Measurements from ENCODE around the gene ACAD10.
"Not testable (repeated sequence)": the region's sequence is repeated elsewhere in the genome, so short reads cannot be mapped to it uniquely, and the experiment has no call there.

Gene ACAD10

DNA sequence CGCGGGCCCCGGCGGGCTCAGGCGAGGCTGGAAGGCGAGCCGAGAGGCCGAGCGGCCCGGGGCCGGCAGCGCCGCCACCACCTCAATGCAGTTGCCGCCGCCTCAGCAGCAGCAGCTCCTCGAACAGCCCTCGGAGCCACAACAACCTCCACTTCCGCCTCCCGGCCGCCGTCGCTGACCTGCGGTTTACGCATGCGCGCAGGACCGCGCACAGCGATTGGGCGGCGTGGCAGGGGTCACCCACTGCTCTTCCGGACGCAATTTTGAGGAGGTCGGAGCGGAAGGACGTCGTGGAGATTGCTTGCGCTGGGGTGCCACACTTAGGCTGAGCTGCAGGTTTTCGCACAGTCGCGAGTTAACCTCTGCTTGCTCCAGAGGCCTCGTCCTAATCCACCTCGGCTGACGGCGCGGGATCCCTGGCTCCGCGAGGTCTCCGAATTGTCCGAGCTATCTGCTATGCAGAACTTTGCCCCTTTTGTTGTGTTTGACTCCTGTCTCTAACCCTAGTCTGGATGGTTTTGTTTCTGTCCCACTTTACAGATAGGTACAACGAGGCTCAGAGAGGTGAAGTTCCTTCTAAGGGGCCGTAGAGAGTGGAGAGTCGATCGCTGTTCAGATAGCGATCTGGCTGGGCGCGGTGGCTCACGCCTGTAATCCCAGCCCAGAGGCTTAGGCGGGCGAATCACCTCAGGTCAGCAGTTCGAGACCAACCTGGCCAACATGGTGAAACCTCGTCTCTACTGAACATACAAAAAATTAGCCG is at the start of gene ACAD10, which contains the start of gene BRAP:
TSS of gene ACAD10 (plus strand) at position 243 of the 763 bp plus-strand sequence. CDS start 6,657 bp downstream, outside the sequence.
TSS of gene BRAP (minus strand) at position 146 of the 763 bp plus-strand sequence. CDS start 164 bp downstream, outside the sequence.
- DNase-seq: peak; percentile 99

DNA sequence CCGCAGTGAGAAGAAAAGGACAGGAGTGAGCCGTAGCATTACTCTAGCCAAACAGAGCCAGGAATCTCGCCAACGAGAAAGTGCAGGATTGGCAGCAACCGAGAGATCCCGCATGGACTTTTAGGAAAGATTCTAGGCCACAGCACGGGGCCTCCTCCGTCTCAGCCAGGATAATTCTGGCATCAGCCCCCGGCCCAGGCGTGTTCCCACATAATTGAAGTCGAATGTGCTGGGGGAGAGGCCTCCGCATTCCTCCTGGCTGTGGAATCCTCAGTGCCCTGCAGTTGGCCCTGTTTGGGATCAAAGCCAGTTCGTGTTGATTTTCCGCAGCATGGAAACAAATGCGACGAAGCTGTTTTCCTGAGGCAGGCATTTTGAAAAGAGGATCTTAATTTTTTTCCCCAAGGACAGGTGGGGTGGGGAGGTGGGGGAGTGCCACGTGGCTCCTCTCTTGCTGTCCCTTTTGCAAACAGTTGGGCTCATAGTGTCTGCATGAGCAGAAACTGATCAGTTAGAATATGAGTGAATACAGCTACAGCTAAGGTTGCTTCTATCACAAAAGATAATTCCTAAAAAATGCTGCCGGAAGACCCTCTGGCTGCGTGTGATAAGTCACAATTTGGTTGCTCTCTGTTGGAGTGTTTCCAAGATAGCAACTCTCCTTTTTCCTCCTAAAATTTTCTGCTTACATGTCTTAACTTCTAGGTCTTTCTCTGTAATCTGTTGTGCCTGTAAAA is 49.5 kb upstream of the ACAD10 start:
- no peak for DNase-seq

DNA sequence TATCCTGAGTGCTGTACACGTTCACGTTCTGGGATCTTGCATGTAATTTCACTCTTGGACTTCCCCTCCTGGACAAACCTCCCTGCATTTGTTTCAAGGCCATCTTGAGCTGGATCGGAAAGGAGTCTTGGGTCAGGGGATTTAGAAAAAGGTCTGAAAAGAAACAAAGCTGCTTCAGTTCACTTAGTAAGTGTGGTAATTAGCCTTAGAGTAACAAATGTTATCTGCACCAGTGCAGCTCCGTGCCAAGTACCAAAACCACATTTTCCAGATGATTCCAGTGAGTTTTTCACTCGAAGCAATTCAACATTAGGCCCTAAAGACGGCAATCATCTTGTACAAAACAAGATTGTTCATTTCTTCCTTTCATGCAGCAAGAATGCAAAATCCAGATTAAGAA is 47.3 kb upstream of the ACAD10 start:
- DNase-seq: no peak

DNA sequence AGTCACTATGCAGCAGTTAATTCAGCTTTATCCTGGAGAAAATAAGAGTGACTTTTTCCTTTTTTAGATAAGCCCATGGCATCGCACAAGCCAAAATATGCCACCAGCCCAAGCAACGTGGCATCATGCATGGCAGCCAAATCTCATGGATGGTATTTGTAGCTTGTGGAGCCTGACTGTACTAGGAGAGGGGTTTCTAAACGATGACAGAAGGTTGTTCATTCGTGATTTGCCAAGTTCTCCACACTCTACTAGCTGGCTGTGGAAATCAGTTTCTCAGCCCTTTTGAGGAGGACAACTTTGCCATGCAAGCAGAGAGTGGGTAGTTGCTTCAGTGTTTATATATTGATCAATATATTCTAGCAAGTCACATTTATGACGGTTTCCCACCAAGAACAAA is 45.3 kb upstream of the ACAD10 start:
- no peak for DNase-seq

DNA sequence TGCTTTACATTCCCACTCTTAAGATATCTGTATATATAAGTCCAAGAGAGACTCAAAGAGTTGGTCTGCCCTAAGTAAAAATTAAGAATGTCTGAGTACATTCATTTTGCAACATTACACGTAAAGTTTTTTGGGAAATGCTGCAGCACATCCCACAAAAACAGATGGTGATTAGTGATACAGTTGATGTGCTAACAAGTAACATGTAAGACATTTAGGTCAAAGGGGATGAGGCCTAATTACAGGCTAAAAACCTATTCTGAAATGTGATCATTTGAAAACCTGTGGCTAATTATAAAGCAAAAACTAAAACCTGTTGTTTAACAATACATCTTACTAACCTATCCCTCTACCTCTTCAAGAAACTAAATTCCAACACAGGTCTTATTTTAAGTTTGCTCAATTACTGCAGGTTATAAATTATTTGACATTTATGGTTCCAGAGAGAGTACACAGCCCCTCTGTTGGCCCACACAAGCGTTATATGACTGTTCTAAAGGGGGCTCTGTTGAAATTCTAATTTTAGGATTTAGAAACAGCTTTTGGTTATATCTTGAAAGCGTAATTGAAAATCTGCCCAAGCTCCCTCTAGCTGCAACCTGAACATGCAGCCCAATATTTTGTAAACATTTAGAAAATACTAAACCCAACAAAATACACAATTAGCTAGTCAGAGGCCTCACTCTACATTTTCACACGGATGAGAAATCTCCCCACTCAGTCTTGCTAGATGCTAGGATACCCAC is 43.0 kb upstream of the ACAD10 start:
- no peak for DNase-seq

DNA sequence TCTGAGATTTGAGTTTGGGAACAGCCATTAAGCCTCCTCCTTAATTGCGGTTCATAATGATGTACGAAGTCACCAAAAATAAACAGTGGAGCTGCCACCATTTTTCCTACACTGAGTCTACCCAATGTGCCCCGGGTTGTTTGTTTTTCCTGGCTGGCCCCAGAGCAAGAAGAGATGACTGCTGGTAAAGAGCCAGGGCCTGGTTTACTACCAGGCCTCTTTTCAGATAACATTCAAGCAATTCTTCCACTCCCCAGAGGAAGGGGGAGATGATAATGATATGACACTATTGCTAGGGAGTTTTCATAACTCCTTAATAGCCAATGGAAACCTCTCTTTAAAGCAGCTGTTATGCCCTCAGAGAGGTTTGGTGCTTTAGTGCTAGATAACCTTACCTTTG is 42.4 kb upstream of the ACAD10 start:
- no peak for DNase-seq

DNA sequence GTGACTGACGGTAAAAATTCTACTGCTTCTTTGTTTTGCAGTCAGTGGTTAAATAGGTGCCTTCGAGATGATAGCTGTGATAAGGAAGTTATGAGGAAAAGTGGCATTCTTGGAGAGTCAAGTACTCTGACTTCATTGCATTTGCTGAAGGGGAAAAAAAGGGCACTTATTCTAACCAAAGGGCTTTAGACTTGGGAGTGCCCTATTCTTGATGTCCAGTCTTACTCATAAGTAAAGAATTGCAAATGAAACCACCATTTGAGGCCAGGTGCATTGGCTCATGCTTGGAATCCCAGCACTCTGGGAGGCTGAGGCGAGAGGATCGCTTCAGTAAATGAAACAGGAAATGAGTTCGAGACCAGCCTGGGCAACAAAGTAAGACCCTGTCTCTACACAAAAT is 40.4 kb upstream of the ACAD10 start:
- peak; percentile 20 for DNase-seq

DNA sequence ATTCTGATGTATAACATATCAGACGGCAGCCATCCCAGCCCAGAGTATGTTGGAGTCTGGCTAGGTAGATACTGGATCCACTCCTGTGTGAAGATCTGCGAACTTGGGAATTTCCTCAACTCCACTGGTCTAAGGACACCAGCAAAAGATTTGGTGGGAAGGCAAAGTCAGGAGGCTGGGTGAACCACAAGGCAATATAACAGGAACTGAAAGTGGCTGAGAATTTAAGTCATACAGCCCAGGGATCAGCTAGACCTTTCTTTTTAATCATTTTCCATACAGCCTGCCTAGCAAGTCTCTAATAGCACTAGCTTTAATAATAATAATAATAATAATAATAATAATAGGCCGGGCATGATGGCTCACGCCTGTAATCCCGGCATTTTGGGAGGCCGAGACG is 34.9 kb upstream of the ACAD10 start:
- no peak for DNase-seq

DNA sequence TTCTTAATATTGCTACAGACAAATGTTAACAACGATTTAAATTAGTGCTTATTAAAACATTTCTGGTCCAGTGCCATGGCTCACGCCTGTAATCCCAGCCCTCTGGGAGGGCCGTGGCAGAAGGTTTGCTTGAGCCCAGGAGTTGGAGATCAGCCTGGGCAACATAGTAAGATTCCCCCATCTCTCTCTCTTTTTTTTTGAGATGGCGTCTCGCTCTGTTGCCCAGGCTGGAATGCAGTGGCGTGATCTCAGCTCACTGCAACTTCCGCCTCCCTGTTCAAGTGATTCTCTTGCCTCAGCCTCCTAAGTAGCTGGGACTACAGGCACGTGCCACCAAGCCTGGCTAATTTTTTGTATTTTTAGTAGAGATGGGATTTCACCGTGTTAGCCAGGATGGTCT is 33.3 kb upstream of the ACAD10 start:
- not testable (repeated sequence) for DNase-seq

DNA sequence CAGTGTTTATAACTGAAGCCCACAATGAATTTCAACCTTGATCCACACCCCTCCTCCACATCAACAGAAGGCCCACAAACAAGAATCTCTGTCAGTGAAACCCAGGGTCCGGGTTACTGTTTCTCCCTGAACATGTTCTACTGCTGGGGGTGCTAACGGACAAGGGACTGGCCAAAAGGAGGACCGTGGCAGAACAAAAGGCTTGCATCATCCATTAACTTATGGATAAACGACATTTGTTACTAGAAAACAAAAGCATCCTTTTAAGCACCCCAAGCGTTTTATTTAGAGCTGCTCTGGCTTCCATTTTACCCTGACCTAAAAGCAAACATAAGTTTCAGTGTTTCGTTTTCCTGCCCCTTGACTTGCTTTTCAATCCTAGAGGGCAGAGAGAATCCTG is 32.3 kb upstream of the ACAD10 start:
- DNase-seq: no peak

DNA sequence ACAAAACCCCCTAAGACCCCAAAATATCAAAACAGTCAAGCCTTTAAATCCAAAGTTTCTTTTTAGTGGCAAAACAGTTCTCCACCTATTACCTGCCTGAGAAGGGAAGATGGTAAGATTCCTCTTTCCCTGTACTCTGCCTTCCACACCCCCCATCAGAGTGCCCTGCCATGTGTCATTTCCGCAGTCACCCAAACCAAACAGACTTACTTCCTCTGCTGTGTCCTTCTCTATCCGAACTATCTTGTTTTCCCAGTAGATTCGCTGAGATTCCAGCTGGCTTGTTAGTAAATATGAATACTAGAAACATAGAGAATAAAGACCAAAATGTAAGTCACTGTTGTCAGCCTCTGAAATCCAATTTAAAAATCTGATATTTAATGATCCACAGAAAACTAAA is 30.5 kb upstream of the ACAD10 start:
- DNase-seq: no peak

DNA sequence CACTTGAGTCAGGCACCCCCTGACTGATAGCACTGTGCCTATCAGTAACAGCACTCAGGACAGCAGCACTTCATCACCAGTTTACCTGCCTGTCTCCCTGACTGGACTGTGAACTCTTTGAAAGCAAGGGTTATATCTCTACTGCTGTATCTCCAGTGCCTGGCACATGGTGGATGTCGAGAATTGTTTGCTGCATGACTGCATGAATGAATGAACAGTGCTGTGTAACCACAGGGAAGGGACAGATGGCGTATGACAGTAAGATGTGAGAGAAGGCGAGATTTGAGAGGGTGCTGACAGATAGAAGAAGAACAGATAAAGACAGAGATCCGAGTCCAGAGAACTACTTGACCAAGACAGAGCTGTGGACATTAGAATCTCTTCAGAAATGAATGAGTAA is 29.8 kb upstream of the ACAD10 start:
- DNase-seq: no peak

DNA sequence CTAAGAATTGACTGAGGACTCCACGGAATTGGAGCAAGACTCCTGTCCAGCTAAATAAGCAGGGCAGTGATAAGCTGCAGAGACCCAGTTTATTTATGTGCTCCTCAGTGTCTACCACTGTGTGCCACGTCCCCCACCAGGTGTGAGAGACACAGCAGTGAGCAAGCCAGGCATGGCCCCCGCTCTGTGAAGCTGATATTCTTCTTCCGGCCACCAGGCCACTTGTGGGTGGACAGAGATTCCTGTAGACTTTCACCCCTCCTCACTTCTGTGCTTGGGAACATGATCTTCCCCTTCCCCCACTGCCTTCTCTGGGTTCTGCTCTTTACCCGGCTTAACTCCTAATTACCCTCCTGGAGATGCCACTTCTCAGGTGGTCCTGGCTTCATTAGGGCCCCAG is 21.4 kb upstream of the ACAD10 start:
- no peak for DNase-seq

DNA sequence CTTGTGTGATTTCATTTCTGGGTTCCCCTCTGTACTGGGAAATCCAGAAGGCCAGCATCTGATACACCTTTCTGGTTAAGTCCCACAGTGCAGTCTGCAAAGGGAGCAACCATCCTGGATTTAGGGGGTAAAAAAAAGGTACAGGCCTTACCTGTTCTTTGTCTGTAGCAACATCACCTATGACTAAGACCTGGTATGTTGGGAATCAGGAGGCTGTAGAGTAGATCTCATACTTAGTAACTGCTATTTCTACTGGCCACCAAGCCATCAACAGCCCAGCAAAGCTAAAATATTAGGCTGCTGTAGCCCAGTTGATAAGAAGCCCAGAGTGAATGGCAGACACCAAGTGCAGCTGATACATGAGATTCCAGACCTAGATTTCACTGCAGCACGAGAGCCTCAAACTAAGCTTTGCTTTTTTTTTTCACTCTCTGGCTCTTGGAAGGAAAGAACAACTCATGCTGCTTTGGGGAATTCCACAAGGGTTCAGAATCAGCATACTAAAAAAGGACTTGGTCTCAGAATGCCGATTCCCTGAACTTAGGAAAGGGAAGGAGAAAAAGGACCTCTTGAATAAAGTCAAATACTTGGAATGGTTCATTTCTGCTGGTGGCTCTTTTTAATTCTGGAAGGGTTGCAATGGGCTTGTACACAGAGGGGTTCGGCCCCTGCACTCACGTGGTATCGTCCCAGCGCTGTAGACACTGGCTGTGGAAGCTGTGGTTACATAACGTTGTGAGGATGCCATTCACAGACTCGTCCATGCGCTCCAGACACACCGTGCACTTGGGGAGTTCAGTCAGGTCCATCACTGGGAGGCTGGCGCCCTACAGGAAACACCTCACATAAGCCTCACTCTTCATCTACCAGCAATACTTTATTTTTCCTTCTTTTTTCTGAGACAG is 20.6 kb upstream of the ACAD10 start:
- DNase-seq: no peak

DNA sequence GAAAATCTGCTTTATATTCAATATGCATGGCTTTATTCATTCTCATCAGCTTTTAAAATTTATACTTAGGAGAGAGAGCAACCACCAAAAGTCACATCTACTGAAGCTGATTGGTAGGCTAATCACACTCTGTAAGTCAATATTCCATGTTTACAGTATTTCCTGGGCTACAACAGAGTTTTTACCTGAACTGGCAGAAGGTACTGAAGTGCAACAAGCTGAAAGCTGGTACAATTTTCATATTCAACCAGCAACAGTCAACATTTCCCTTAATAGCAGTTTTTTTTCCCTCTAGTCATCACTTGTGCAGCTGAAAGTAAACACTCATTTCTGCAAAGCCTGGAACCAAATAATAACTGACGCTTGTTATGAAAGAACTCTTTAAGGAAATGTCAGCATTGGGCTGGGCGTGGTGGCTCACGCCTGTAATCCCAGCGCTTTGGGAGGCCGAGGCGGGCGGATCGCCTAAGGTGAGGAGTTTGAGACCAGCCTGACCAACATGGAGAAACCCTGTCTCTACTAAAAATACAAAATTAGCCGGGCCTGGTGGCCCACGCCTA is 13.0 kb upstream of the ACAD10 start:
- peak; percentile 93 for DNase-seq

DNA sequence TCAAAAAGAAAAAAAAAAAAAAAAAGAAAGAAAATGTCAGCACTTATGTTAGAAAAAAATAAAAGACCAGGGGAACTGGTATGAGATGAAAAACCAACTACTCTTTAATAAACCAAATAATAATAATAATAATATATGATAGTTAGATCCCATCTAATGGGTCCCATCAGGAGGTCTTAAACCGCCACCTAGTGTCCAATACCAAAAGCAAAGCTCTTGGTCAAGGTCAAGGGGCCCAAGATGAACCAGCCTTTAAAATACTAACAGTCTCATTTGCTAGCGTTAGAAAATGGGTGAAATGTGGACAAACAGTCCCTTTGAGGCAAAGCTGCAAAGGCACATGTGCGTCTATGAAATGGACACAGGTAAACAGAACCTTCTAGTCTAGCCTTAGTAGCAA is 12.3 kb upstream of the ACAD10 start:
- peak; percentile 34 for DNase-seq

DNA sequence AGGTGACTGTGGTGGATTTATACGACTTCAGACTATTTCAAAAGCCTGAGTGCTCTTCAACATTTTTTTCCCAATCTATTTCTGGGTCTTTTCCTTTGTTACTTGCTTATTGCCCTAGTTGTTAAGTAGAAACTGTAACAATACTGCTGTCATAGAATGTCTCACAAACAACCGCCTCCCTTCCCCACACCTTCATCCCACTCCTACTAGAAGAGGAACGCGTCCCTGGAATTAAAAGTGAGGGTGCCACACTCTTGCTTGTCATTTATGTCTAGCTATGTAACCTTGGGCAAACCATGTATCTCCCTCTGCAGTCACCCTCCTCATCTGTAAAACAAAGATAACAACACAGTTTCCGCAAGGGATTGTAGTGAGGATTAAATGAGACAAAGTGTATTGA is 8.7 kb upstream of the ACAD10 start:
- no peak for DNase-seq

DNA sequence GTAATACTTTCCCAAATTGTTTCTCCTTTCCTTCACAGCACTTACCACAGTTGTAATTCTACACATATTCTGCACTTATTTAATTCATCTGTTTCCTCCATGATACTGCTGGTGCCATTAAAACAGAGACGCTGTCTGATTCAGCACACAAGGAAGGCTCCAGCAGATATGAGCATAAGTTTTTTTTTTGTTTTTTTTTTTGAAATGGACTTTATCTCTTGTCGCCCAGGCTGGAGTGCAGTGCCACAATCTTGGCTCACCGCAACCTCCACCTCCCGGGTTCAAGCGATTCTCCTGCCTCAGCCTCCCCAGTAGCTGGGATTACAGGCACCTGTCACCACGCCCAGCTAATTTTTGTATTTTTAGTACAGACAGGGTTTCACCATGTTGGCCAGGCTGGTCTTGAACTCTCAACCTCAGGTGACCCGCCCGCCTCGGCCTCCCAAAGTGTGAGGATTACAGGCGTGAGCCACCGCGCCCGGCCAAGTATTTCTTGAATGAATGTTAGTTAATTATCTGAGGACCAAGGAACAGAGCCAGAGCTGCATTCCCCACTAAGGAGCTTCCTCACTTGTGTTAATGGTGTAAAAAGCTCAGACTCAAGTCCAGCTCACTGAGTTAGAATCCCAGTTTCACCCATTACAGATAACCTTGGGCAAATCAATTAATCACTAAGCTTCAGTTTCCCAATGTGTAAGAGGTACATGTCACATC is 1.2 kb upstream of the ACAD10 start:
- not testable (repeated sequence) for DNase-seq

DNA sequence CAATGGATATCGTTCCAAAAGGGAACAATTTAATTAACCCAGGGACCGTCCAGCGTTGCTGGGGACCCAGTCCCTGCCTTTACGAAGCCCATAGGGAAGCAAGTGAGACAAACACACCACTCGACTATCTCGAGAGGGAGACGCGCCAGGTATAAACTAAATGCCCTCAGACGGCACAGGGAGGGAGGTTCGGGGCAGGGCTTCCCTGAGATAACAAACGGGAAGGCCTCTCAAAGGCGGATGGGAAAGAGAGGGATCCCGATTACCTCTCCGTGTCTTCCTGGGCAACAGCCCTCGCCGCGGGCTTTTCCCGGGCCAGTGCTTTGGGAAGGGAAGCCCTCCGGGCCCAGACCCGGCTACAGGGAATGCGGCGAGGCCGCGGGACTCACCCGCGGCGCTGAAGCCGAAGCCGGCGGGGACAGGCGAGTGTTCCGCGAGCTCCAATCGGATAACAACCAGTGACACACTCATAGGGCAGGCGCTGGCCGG is 487 bp upstream of the ACAD10 start:
- peak; percentile 78 for DNase-seq

DNA sequence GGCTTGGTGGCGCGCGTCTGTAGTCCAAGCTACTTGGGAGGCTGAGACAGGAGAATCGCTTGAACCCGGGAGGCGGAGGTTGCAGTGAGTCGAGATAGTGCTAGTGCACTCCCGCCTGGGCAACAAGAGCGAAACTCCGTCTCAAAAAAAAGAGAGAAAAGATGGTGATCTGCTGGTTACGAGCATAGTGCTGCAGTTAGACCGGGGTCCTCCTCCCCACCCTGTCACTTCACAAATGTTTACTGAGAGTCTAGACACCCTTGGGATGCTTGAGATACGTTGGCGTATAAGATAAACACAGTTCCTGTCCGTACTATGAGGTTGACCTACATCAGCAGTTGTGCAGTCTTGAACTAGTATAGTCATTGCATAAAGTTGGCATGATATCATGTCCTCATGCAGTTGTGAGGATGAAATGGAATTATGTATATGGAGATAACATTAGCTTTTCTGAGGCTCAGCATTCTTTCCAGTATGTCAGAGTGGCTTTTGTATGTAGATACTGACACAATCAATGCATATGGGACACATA is 787 bp downstream of the ACAD10 start:
- peak; percentile 54 for DNase-seq

DNA sequence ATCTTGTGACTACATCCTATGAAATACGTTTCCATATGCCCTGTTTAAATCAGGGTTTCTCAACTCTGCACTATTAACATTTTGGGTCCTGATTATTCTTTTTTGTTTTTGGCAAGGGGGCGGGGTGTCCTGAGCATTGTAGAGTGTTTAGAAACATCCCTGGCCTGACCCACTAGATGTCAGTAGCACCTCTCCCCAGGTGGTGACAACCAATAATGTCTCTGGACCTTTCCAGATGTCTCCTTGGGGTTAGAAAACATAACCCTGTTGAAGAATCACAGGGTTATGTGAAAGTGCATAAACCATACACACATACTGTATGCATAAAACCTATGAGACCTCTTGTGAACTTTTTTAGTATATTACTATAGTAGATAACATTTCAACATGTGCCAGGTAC is 1.4 kb downstream of the ACAD10 start:
- peak; percentile 57 for DNase-seq
